CD4-positive, CD25-positive, alpha-beta regulatory T cell (primary cell): ENCODE results near the gene NAP1L2. TPM values are rescaled to one million over a fixed set of nuclear protein-coding genes. Genes with fewer than 3 reads are reported as not detected.

Experiments used
- ATAC-seq, 2 donors: fragments of 150-1000 bp; cut with Tn5 transposase; one replicate each; pipeline ENCODE4 v1.10.0; 2021; ENCODE audit warnings: low read depth in 2 of 2, moderate number of reproducible peaks in 2 of 2, moderate library complexity in 1 of 2
- DNase-seq, 3 donors: peaks; one replicate each; pipeline versions ENCODE4 v3.0.0 to v3.0.0-alpha.2; 2012 to 2022; ENCODE audit warnings: mixed read lengths in 1 of 3
- H3K27ac ChIP-seq: one replicate; pipeline ENCODE4 v1.7.0; 2013; ENCODE audit warnings: mild to moderate bottlenecking, low read length; ENCODE audit not compliant: insufficient read depth, poor library complexity, severe bottlenecking
- H3K27me3 ChIP-seq: one replicate; pipeline ENCODE4 v1.7.0; 2013; ENCODE audit warnings: low read length; ENCODE audit not compliant: control insufficient read depth, insufficient read depth
- H3K36me3 ChIP-seq: one replicate; pipeline ENCODE4 v1.7.0; 2013; ENCODE audit warnings: mild to moderate bottlenecking, low read length, moderate library complexity; ENCODE audit not compliant: control insufficient read depth, insufficient read depth
- H3K4me1 ChIP-seq: 2 replicates; pipeline ENCODE4 v1.7.0; 2013; ENCODE audit warnings: mild to moderate bottlenecking, low read length; ENCODE audit not compliant: insufficient read depth, control insufficient read depth, poor library complexity, severe bottlenecking
- H3K4me3 ChIP-seq: one replicate; pipeline ENCODE4 v1.7.0; 2013; ENCODE audit warnings: low read depth, mild to moderate bottlenecking, low read length, moderate library complexity
- H3K9me3 ChIP-seq, 2 experiments: 1 replicate in 1 of 2; 2 replicates in 1 of 2; pipeline ENCODE4 v1.7.0; 2013; ENCODE audit warnings: low read length in 2 of 2, mild to moderate bottlenecking in 1 of 2, moderate library complexity in 1 of 2; ENCODE audit not compliant: control insufficient read depth in 2 of 2
- H3K27ac Mint-ChIP-seq, 3 donors: one replicate each; pipeline ENCODE4 v1.8.0; 2020 to 2022; ENCODE audit warnings: mild to moderate bottlenecking in 3 of 3, mixed read lengths in 3 of 3, moderate library complexity in 2 of 3
- H3K27me3 Mint-ChIP-seq: one replicate; pipeline ENCODE4 v1.8.0; 2022; ENCODE audit warnings: mild to moderate bottlenecking, mixed read lengths
- H3K36me3 Mint-ChIP-seq: one replicate; pipeline ENCODE4 v1.8.0; 2020; ENCODE audit warnings: mixed read lengths
- H3K4me1 Mint-ChIP-seq, 4 donors: one replicate each; pipeline ENCODE4 v1.8.0; 2020 to 2022; ENCODE audit warnings: mixed read lengths in 4 of 4, mild to moderate bottlenecking in 1 of 4
- H3K4me3 Mint-ChIP-seq, 4 donors: one replicate each; pipeline ENCODE4 v1.8.0; 2020 to 2022; ENCODE audit warnings: mild to moderate bottlenecking in 4 of 4, mixed read lengths in 4 of 4, moderate library complexity in 3 of 4
- H3K9me3 Mint-ChIP-seq, 7 donors: one replicate each; pipeline ENCODE4 v1.8.0; 2020 to 2022; ENCODE audit warnings: mixed read lengths in 7 of 7, mild to moderate bottlenecking in 3 of 7, moderate library complexity in 2 of 7
- polyA plus RNA-seq, 4 donors: library from polyadenylated mRNA; unstranded; fragments of 300-500 nt; fragmentation: Illumina TruSeq; gene quantifications; one replicate each; pipeline ENCODE4 v1.2.3, GENCODE V29; 2021
- total RNA-seq: library from RNA; stranded (reverse); gene quantifications from one replicate; pipeline ENCODE4 v1.2.3, GENCODE V29; 2022

Gene NAP1L2
- total RNA-seq (11.4 TPM), polyA plus RNA-seq (1 to 10 TPM; 1.4 to 4.2 (median 3.0) TPM)

DNA sequence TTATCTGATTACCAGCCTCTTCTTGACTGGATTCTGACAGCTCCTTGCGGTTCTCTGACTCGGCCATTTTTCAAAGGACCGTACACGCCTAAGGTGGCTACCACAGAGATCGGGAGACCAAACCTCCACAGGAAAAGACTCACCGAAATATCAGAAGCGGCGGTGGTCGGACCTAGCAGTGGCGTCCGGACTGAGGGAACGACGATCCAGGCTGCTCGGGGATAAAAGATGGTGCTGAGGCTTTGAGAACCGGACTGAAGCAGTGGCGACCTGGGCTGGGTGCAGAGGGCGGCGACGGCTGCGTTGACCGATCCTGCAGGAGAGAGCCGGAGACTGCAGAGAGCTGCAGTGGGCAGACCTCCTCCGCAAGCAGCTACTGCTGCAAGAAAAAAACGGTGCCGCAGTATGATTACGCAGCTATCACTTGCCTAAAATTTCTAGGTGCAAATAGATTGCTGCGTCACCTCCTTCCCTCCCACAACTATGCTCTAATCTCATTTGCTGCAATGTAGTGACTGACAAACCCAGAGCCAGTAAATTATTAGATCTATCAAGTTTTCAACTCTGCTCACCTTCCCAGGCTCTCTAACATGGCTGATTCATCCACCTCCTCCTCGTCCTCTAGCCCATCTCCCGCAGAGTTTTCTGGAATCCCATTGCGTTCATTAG lies at the start of gene NAP1L2:
NAP1L2 (minus strand) TSS at position 426 of the 669 bp plus-strand sequence; CDS start at position 67, 359 bp downstream.
- H3K27ac Mint-ChIP-seq, result peak within 1 kb of the TSS; percentile 74 to 94 (median 84)
- ATAC-seq, result peak; percentile 90

GRCh38 chrX:73262991-73263390 lies 48.3 kb upstream of the NAP1L2 start:
- Mint-ChIP-seq H3K27ac (no peak overlapping the region), H3K4me1 (no peaks in the 10 kb centered on the region), H3K9me3 (no peaks in the 10 kb centered on the region), H3K4me3 (no peak overlapping the region), H3K36me3 (no peaks in the 10 kb centered on the region), H3K27me3 (no peaks in the 10 kb centered on the region)
- no peaks in the 10 kb centered on the region for H3K4me1 ChIP-seq
- no peak for ATAC-seq
- H3K27ac ChIP-seq, result no peak overlapping the region
- peak in 2 of 3 donors; percentile 14 for DNase-seq
- H3K27me3 ChIP-seq, result no peaks in the 10 kb centered on the region
- H3K9me3 ChIP-seq, result no peaks in the 10 kb centered on the region
- no peak overlapping the region for H3K4me3 ChIP-seq
- H3K36me3 ChIP-seq, result no peaks in the 10 kb centered on the region

More for the DNA sequence above, at the start of gene NAP1L2:
- Histone ChIP-seq H3K27me3 (peaks cover 3% of the 10 kb centered on the region), H3K9me3 (no peaks in the 10 kb centered on the region), H3K4me3 (peak within 1 kb of the TSS; percentile 90), H3K4me1 (no peaks in the 10 kb centered on the region), H3K36me3 (no peaks in the 10 kb centered on the region), H3K27ac (peak within 1 kb of the TSS; percentile 80)
- peak; percentile 37 to 70 (median 64) for DNase-seq
- H3K27me3 Mint-ChIP-seq, result no peaks in the 10 kb centered on the region
- peak within 1 kb of the TSS; percentile 91 to 97 (median 94) for H3K4me3 Mint-ChIP-seq
- peaks cover 0 to 4% (median 0%) of the 10 kb centered on the region in 7 donors for H3K9me3 Mint-ChIP-seq
- H3K36me3 Mint-ChIP-seq, result no peaks in the 10 kb centered on the region
- H3K4me1 Mint-ChIP-seq, result peaks cover 6 to 22% (median 14%) of the 10 kb centered on the region in 4 donors

DNA sequence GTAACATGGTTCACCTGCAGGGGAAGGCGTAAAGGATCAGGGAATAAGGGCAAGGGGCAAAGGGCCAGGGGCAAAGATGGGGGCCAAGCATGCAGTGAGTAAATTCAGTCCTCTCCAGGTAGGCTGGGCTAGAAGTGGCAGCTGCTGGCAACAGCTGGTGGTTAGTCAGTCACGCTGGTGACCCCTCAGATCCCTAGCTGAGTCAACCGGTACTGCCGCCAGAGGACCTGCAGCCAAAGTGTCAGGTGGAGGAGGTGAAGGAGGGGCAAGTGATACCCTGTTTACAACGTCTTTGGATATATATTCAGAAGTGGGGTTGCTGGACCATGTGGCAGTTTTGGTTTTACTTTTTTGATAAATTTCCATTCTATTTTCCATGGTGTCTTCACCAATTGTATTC lies 24.6 kb upstream of the NAP1L2 start:
- H3K4me1 Mint-ChIP-seq, result no peaks in the 10 kb centered on the region
- Histone ChIP-seq H3K4me1 (no peaks in the 10 kb centered on the region), H3K9me3 (no peaks in the 10 kb centered on the region), H3K4me3 (no peak overlapping the region), H3K27me3 (no peaks in the 10 kb centered on the region), H3K27ac (no peak overlapping the region), H3K36me3 (no peaks in the 10 kb centered on the region)
- H3K9me3 Mint-ChIP-seq, result peaks cover 0 to 6% (median 2%) of the 10 kb centered on the region in 7 donors
- DNase-seq (no peak), ATAC-seq (no peak)
- H3K27me3 Mint-ChIP-seq, result no peaks in the 10 kb centered on the region
- H3K27ac Mint-ChIP-seq, result no peak overlapping the region
- peaks cover 3% of the 10 kb centered on the region for H3K36me3 Mint-ChIP-seq
- no peak overlapping the region for H3K4me3 Mint-ChIP-seq

DNA sequence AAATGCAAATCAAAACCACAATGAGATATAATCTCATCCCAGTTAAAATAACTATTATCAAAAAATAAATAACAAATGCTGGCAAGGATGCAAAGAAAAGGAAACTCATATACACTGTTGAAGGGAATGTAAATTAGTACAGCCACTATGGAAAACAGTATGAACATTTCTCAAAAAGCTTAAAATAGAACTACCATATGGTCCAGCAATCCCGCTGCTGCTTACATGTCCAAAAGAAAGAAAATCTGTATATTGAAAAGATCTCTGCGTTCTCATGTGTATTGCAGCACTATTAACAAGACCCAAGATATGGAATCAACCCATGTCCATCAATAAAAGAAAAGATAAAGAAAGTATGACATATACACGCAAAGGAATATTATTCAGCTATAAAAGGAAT lies 3.0 kb upstream of the NAP1L2 start:
- ATAC-seq (no peak), DNase-seq (no peak)
- Mint-ChIP-seq H3K36me3 (no peaks in the 10 kb centered on the region), H3K9me3 (peaks cover 0 to 4% (median 0%) of the 10 kb centered on the region in 7 donors), H3K4me3 (no peak overlapping the region), H3K27ac (no peak overlapping the region), H3K27me3 (peaks cover 6% of the 10 kb centered on the region), H3K4me1 (peaks cover 6 to 15% (median 8%) of the 10 kb centered on the region in 4 donors)
- Histone ChIP-seq H3K4me3 (no peak overlapping the region), H3K27ac (no peak overlapping the region), H3K4me1 (no peaks in the 10 kb centered on the region), H3K36me3 (no peaks in the 10 kb centered on the region), H3K27me3 (peaks cover 3% of the 10 kb centered on the region), H3K9me3 (no peaks in the 10 kb centered on the region)

DNA sequence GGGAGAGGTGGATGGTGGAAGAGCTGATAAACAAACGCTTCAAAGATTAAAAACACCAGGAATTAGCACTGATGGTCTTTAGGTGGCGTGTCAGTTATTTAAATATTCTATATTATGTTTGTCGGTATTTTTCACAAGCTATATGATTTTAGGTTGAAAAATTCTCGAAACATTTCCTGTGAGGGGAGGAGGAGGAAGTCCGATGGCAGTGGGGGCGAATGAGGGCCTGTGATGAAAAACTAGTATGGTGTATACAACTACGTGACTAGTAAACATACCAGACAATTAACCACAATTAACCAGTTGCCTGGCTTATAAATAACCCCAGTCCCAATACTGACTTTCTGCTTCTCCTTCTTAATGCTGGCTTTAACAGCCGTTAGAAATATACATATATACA lies 595 bp upstream of the NAP1L2 start:
- DNase-seq (peak in 2 of 3 donors; percentile 19 to 21), ATAC-seq (no peak)
- Mint-ChIP-seq H3K27me3 (no peaks in the 10 kb centered on the region), H3K9me3 (peaks cover 0 to 4% (median 0%) of the 10 kb centered on the region in 7 donors), H3K4me1 (peaks cover 6 to 22% (median 14%) of the 10 kb centered on the region in 4 donors), H3K27ac (peak overlapping the region; percentile 74 to 94 (median 84)), H3K4me3 (peak overlapping the region; percentile 91 to 97 (median 94)), H3K36me3 (no peaks in the 10 kb centered on the region)
- H3K4me3 ChIP-seq, result peak overlapping the region; percentile 90
- H3K9me3 ChIP-seq, result no peaks in the 10 kb centered on the region
- no peaks in the 10 kb centered on the region for H3K4me1 ChIP-seq
- peaks cover 3% of the 10 kb centered on the region for H3K27me3 ChIP-seq
- H3K27ac ChIP-seq, result peak overlapping the region; percentile 80
- H3K36me3 ChIP-seq, result no peaks in the 10 kb centered on the region

- peak overlapping the region; percentile 91 to 97 (median 94) for H3K4me3 Mint-ChIP-seq
- peak overlapping the region; percentile 74 to 94 (median 84) for H3K27ac Mint-ChIP-seq
- Histone ChIP-seq H3K27me3 (peaks cover 3% of the 10 kb centered on the region), H3K4me3 (peak overlapping the region; percentile 90), H3K36me3 (no peaks in the 10 kb centered on the region), H3K27ac (peak overlapping the region; percentile 80), H3K9me3 (no peaks in the 10 kb centered on the region), H3K4me1 (no peaks in the 10 kb centered on the region)
- DNase-seq (no peak), ATAC-seq (no peak)
- peaks cover 6 to 22% (median 14%) of the 10 kb centered on the region in 4 donors for H3K4me1 Mint-ChIP-seq
- H3K9me3 Mint-ChIP-seq, result peaks cover 0 to 4% (median 0%) of the 10 kb centered on the region in 7 donors
- H3K27me3 Mint-ChIP-seq, result no peaks in the 10 kb centered on the region
- no peaks in the 10 kb centered on the region for H3K36me3 Mint-ChIP-seq
Observed at GRCh38 chrX:73213734-73214425, 771 bp downstream of the NAP1L2 start.

- no peak for ATAC-seq
- H3K27me3 Mint-ChIP-seq, result no peaks in the 10 kb centered on the region
- Histone ChIP-seq H3K27me3 (no peaks in the 10 kb centered on the region), H3K4me1 (no peaks in the 10 kb centered on the region), H3K36me3 (no peaks in the 10 kb centered on the region), H3K4me3 (no peak overlapping the region), H3K9me3 (no peaks in the 10 kb centered on the region), H3K27ac (no peak overlapping the region)
- DNase-seq, result no peak
- H3K36me3 Mint-ChIP-seq, result no peaks in the 10 kb centered on the region
- H3K4me3 Mint-ChIP-seq, result no peak overlapping the region
- no peak overlapping the region for H3K27ac Mint-ChIP-seq
- peaks cover 0 to 4% (median 0%) of the 10 kb centered on the region in 4 donors for H3K4me1 Mint-ChIP-seq
- H3K9me3 Mint-ChIP-seq, result peaks cover 0 to 6% (median 2%) of the 10 kb centered on the region in 7 donors
Observed at GRCh38 chrX:73206366-73206765, 8.3 kb downstream of the NAP1L2 start.
